AG04449 (cell line): ENCODE results near the gene CMC4.

ENCODE experiments used
- CTCF ChIA-PET: fragments of 350-600 bp; formaldehyde crosslinking; extraction: SDS; loops from one replicate; lab custom pipeline; 2021; ENCODE audit warnings: antibody characterized with exemption; lab: Yijun Ruan, JAX
- POLR2A ChIA-PET: fragments of 400-600, 350-600 bp; formaldehyde crosslinking; extraction: SDS; loops from one replicate; lab custom pipeline; 2020; ENCODE audit warnings: antibody characterized with exemption, inconsistent platforms; lab: Yijun Ruan, JAX
- DNase-seq: peaks from one replicate; pipeline ENCODE4 v3.0.0-alpha.2; 2010; ENCODE audit warnings: low read depth, low spot score
- H3K4me3 ChIP-seq: 2 replicates; pipeline ENCODE4 v1.5.1; 2011; ENCODE audit warnings: low read depth, mild to moderate bottlenecking, control low read depth, low read length
- TF ChIP-seq, protein P1 (sequence below): IDR thresholded peaks from one replicate; pipeline ENCODE4 v1.5.1; 2011; ENCODE audit warnings: mild to moderate bottlenecking, moderate library complexity, low read length, control low read depth, inconsistent platforms; ENCODE audit not compliant: insufficient read depth; ENCODE audit errors: missing control alignments

Gene CMC4

DNA sequence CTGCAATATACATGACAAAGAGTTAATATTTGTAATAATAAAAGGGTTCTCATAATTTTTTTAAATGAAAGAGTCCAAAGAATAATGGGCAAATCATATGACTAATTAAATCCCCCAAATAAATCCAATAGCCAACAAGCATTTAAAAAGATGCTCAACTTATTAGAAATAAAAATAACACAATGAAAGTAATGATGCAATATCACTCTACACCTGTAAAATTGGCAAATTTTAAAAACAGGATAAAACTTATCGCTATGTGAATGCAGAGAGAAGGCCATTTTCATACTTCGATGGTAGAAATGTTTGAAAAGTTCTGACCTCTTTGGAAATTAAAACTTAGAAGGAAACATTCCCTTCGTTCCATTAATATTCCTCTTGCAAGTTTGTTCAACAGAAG, 50.3 kb downstream of the CMC4 start:
- TF ChIP-seq, protein P1, sequence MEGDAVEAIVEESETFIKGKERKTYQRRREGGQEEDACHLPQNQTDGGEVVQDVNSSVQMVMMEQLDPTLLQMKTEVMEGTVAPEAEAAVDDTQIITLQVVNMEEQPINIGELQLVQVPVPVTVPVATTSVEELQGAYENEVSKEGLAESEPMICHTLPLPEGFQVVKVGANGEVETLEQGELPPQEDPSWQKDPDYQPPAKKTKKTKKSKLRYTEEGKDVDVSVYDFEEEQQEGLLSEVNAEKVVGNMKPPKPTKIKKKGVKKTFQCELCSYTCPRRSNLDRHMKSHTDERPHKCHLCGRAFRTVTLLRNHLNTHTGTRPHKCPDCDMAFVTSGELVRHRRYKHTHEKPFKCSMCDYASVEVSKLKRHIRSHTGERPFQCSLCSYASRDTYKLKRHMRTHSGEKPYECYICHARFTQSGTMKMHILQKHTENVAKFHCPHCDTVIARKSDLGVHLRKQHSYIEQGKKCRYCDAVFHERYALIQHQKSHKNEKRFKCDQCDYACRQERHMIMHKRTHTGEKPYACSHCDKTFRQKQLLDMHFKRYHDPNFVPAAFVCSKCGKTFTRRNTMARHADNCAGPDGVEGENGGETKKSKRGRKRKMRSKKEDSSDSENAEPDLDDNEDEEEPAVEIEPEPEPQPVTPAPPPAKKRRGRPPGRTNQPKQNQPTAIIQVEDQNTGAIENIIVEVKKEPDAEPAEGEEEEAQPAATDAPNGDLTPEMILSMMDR: no peak
- no peak for DNase-seq
- POLR2A ChIA-PET: no interaction called here
- H3K4me3 ChIP-seq: no peak overlapping the region
- CTCF ChIA-PET: no interaction called here
